IPS-15b (cell line): ENCODE measurements around the gene WDR37.

Experiments used
- H3K27me3 ChIP-seq: one replicate; pipeline ENCODE4 v1.6.1; 2013; ENCODE audit warnings: low read length; ENCODE audit not compliant: control insufficient read depth, insufficient read depth
- H3K36me3 ChIP-seq: one replicate; pipeline ENCODE4 v1.6.1; 2013; ENCODE audit warnings: low read length; ENCODE audit not compliant: control insufficient read depth, insufficient read depth
- H3K4me1 ChIP-seq: one replicate; pipeline ENCODE4 v1.6.1; 2013; ENCODE audit warnings: mild to moderate bottlenecking, low read length; ENCODE audit not compliant: control insufficient read depth, insufficient read depth
- H3K4me3 ChIP-seq: one replicate; pipeline ENCODE4 v1.5.1; 2013; ENCODE audit warnings: low read depth, low read length
- H3K9ac ChIP-seq: one replicate; pipeline ENCODE4 v1.6.1; 2013; ENCODE audit warnings: low read depth, mild to moderate bottlenecking, low read length
- H3K9me3 ChIP-seq: one replicate; pipeline ENCODE4 v1.6.1; 2013; ENCODE audit warnings: mild to moderate bottlenecking, low read length; ENCODE audit not compliant: control insufficient read depth, insufficient read depth

The WDR37 gene

DNA sequence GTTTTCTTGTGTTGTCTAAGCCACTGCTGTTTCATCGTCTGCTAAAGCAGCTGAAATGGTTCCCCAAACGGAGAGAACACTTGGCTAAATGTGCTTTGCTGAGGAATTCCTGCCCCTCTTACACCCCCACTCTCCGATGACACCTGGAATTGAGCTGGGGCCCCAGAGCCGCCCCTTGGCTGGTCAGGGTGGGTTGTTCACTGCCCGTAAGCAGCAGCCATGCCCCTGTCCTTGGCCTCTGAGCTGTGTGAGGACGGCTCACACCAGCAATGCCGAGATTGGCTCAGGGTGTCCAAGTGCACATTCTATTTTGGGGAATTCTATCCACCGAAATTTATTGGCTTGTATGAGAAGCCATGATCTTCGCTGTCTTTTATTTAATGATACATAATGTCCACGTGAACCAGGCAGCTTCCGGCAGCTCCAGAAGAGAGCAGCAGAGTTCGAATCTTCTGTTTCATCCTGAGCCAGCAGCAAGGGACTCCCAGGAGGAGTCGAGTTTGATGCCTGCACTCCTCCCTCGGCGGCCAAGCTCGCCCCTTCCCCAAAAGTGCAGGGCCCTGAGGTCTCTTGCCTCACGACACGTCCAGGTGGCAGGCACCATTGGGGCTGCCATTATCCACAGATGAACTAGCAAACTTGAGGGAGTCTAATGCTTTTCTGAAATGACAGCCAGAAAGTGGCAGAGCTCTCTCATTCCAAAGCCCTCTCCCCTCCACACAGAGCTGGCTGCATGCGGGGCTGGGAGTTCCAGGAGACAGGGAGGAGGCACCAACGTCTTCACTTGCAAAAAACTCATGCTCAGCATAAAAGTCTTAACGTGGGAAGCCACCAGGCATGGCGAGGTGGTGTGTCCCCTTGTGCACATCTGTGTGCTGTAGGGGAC, 114.0 kb downstream of the WDR37 start:
- no peaks in the 10 kb centered on the region for H3K27me3 ChIP-seq
- H3K36me3 ChIP-seq, result no peaks in the 10 kb centered on the region

DNA sequence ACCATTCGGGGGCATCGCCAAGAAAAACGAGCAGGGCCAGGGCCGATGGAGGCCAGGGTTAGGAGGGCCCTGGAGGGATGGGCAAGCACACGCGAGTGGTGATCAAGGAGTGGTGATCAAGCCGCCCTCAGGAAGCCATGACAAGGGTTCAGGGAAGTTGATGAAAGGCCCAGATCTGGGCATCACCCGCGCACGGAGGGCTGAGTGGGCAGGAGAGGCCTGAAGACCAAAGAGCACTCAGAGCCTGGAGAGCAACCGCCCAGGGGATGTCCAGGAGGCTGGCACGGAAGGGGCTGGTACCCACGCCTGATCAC, 114.6 kb downstream of the WDR37 start:
- H3K27me3 ChIP-seq, result no peaks in the 10 kb centered on the region
- H3K4me3 ChIP-seq, result no peak overlapping the region
- H3K4me1 ChIP-seq, result no peaks in the 10 kb centered on the region
- no peaks in the 10 kb centered on the region for H3K9me3 ChIP-seq
- no peaks in the 10 kb centered on the region for H3K36me3 ChIP-seq
- no peak overlapping the region for H3K9ac ChIP-seq

More for the DNA sequence above, 114.0 kb downstream of the WDR37 start:
- H3K9me3 ChIP-seq, result no peaks in the 10 kb centered on the region
- H3K4me3 ChIP-seq, result no peak overlapping the region
- no peak overlapping the region for H3K9ac ChIP-seq
- H3K4me1 ChIP-seq, result no peaks in the 10 kb centered on the region

DNA sequence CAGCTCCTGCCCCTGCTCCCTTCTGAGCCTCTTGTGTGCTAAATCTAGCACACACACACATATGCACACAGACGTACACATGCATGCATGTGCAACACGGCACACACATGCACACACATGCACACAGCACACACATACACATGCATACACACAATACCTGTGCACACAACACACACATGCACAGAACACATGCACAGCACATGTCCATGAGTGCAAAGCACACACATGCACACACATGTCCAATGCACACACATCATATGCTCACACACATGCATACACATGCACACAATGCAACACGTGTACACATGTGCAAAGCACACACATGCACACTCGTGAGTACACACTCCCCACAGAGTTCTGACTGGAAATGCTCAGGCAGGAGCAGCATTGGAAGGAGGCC, 115.0 kb downstream of the WDR37 start:
- no peaks in the 10 kb centered on the region for H3K36me3 ChIP-seq
- H3K27me3 ChIP-seq, result no peaks in the 10 kb centered on the region
- no peaks in the 10 kb centered on the region for H3K9me3 ChIP-seq
- H3K4me3 ChIP-seq, result no peak overlapping the region
- H3K9ac ChIP-seq, result no peak overlapping the region
- H3K4me1 ChIP-seq, result no peaks in the 10 kb centered on the region

DNA sequence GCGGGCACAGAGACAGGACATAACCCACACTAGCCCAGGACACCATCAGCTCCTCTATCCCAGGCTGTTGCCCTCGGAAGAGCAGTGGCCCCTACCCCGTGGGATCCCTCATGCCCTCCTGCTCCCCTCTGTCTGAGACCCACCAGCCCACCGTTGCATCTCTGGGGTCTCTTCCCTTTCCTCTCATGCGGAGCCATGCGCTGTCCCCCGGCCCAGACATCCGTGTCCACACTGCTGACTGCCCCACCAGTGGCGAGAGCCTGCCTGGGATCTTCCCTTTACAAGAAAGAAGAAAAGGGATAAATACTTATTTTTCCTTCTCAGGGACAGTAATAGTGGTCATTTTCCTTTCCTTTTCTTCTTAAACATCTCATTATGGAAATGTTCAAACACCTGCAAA, 115.4 kb downstream of the WDR37 start:
- Histone ChIP-seq H3K9me3 (no peaks in the 10 kb centered on the region), H3K4me1 (no peaks in the 10 kb centered on the region), H3K9ac (no peak overlapping the region), H3K36me3 (no peaks in the 10 kb centered on the region), H3K4me3 (no peak overlapping the region), H3K27me3 (no peaks in the 10 kb centered on the region)

DNA sequence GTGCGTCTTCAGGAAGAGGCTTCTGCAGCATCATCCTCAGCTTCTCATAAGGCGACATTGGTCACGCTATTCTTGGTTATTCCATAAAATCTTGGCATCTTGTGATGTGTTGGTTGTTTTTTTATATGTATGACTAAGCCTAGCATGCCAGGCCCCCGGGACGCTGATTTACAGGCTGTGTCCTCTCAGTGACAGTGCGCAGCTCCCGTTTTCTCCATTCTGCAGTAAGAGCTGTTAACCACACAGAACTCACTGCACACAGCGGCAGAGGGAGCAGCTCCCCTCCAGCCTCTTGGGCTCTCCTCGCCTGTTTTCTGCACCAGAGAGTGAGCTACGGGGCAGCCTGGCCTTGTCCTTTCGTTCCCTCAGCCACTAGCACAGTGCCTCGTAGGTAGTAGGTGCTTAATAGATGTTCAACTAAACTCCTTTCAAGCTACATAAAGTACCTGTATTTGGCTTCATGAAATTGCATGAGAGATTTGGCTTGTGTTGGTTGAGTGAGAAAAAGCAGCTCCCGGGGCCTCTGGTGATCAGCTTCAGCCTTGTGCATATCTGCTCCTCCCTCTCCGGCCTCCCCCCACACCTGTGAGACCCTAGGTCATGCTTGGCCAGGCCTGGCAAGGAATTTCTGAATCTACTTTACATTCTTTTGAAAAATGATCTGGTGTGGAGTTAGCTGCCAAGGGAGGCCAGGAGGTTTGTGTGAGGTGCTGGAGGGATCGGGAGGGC, 116.2 kb downstream of the WDR37 start:
- Histone ChIP-seq H3K9ac (no peak overlapping the region), H3K4me3 (no peak overlapping the region), H3K4me1 (no peaks in the 10 kb centered on the region), H3K27me3 (no peaks in the 10 kb centered on the region), H3K36me3 (no peaks in the 10 kb centered on the region), H3K9me3 (no peaks in the 10 kb centered on the region)

DNA sequence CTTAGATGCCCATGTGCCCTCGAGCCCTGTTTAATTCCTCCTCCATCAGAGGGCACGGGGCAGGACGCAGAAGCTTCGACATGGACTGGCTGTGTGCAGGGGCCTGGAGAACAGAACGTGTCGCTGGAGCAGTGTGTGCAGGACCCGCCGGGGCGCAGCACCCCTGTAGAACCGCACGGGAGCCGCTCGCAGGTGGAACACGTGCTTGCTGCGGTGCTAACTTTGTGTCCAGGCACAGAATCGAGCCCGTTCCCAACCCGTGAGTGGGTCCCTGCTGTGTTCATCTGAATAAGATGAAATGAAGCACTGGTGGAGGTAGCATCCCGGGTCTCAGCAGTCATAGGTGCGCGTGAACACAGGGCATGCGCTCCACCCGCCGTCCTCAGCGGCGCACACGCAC, 116.9 kb downstream of the WDR37 start:
- no peaks in the 10 kb centered on the region for H3K9me3 ChIP-seq
- no peak overlapping the region for H3K4me3 ChIP-seq
- H3K36me3 ChIP-seq, result no peaks in the 10 kb centered on the region
- H3K4me1 ChIP-seq, result no peaks in the 10 kb centered on the region
- no peak overlapping the region for H3K9ac ChIP-seq
- no peaks in the 10 kb centered on the region for H3K27me3 ChIP-seq

DNA sequence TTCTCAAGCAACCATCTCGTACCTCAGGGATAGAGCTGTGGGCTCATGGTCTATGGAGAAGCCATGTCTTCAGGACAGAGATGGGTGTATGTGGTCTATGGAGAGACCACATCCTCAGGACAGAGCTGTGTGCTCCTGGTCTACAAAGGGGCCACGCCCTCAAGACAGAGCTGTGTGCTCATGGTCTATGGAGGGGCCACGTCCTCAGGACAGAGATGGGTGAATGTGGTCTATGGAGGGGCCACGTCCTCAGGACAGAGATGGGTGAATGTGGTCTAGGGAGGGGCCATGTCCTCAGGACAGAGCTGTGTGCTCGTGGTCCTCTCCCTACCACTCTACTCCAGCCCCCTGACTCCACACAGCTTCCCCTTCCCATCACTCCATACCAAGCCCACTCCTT, 117.8 kb downstream of the WDR37 start:
- Histone ChIP-seq H3K36me3 (no peaks in the 10 kb centered on the region), H3K4me1 (no peaks in the 10 kb centered on the region), H3K4me3 (no peak overlapping the region), H3K9ac (no peak overlapping the region), H3K9me3 (no peaks in the 10 kb centered on the region), H3K27me3 (no peaks in the 10 kb centered on the region)

DNA sequence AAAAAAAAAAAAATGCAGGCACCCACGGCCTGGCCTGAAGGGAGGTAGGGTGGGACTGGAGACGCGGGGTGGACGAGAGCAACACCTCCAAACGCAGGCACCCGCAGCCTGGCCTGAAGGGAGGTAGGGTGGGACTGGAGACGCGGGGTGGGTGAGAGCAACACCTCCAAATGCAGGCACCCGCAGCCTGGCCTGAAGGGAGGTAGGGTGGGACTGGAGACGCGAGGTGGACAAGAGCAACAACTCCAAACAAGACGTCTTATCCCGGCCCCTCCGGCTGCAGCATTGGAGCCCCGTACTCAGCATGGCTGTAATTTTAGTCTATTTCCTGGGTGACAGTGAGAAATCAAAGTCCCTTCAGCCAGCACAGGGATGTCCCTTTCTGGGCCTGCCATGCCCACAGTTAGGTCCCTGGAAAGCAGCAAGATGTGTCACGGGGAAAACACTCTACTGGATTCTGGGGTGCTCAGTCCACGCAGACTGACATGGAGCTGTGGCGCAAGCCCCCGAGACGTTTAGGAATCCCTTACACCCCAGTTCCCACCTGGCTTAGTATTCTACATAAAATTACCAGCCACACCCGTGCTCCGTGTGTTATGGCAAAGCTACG, 119.9 kb downstream of the WDR37 start:
- Histone ChIP-seq H3K9me3 (no peaks in the 10 kb centered on the region), H3K4me3 (no peak overlapping the region), H3K27me3 (no peaks in the 10 kb centered on the region), H3K36me3 (no peaks in the 10 kb centered on the region), H3K9ac (no peak overlapping the region), H3K4me1 (no peaks in the 10 kb centered on the region)

DNA sequence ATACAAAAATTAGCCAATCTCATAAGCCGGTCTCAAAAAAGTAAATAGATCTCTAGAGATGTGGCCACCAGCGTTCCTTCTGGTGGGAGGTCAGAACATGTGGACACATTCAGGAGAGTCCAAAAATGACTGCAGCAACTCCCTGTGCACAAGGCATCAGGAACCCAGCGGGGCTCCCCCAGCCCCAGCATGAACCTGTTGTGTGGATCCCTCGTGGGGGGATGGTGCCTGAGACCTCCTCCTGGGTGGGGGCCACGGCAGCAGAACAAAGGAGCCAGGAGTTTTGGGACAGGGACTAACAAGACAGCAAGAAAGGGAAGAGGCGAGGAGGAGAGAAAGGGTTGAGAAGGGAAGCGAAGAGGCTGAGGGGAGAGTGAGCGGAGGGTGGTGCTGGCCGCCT, 121.8 kb downstream of the WDR37 start:
- no peaks in the 10 kb centered on the region for H3K4me1 ChIP-seq
- H3K4me3 ChIP-seq, result no peak overlapping the region
- H3K9ac ChIP-seq, result no peak overlapping the region
- no peaks in the 10 kb centered on the region for H3K9me3 ChIP-seq
- no peaks in the 10 kb centered on the region for H3K27me3 ChIP-seq
- H3K36me3 ChIP-seq, result no peaks in the 10 kb centered on the region

DNA sequence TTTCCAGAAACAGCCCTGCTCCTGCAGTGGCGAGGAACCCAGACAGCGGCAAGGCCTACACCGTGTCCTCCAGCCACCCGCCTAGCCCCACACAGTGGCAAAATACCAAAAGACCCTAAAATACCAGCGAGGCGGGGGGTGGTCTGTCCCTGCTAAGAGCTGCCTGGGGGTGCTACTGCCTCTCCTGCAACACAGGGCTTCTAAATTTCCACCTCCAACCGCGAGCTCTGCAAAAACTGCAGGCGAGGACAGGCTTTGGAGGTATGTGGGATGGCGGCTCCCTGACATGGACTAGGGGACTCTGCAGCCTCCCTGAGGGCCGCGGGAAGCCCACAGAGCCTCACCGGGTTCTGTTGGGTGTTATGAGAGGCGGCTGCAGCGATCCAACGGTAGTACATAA, 122.3 kb downstream of the WDR37 start:
- H3K27me3 ChIP-seq, result no peaks in the 10 kb centered on the region
- H3K4me1 ChIP-seq, result no peaks in the 10 kb centered on the region

DNA sequence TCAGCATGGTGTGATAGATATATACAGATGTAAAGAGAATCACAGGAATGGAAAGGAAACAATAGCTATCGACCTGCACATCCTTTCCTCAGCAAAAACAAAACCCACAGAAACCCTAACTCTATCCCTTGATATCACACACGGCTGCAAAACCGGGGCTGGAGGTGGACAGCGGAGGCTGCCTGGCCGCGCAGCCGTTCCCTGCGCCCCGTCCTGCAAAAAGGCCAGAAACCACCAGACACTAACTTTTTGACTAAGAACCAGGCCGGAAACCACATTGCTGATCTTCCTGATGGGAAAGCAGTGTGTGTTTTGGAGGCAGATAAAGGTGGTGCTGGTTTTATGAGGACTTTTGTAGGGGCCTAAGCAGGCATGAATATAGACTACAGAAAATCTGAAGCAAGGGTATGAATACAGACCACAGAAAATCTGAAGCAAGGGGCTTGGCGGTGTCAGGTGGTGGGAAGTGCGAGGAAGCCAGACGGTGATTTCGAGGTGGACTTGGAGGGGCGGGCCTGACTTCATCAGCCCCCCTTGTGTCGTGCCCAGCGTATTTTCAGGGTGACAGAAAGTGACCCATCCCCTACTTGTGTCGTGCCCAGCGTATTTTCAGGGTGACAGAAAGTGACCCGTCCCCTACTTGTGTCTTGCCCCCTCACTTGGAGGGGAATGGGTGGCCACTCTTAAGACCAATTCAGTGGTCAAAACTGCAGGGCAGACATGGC, 123.3 kb downstream of the WDR37 start:
- H3K4me1 ChIP-seq, result no peaks in the 10 kb centered on the region
- H3K27me3 ChIP-seq, result no peaks in the 10 kb centered on the region
- H3K4me3 ChIP-seq, result no peak overlapping the region
- H3K9ac ChIP-seq, result no peak overlapping the region
- H3K36me3 ChIP-seq, result no peaks in the 10 kb centered on the region
- H3K9me3 ChIP-seq, result no peaks in the 10 kb centered on the region

More for the DNA sequence above, 122.3 kb downstream of the WDR37 start:
- H3K9me3 ChIP-seq, result no peaks in the 10 kb centered on the region
- H3K9ac ChIP-seq, result no peak overlapping the region
- H3K36me3 ChIP-seq, result no peaks in the 10 kb centered on the region
- no peak overlapping the region for H3K4me3 ChIP-seq
